GM12892 (cell line): ENCODE measurements around the gene IRX4.

Experiments used
- POLR2A ChIP-seq: IDR thresholded peaks from 2 replicates; pipeline ENCODE4 v1.6.1; 2011; ENCODE audit warnings: low read depth, low read length, control low read depth
- POLR2AphosphoS5 ChIP-seq: IDR thresholded peaks from 2 replicates; pipeline ENCODE4 v1.6.1; 2011; ENCODE audit warnings: low read depth, low read length, control low read depth
- TAF1 ChIP-seq: IDR thresholded peaks from 2 replicates; pipeline ENCODE4 v1.6.1; 2011; ENCODE audit warnings: low read depth, mild to moderate bottlenecking, control low read depth, low read length, borderline replicate concordance

- TF ChIP-seq POLR2AphosphoS5 = no peak
- TF ChIP-seq POLR2A = no peak
- TF ChIP-seq TAF1 = no peak
These were observed 14.7 kb upstream of the IRX4 start for GRCh38 chr5:1897386-1897785.
